ENCODE results near the gene SCAP. TPM values are rescaled to one million over a fixed set of nuclear protein-coding genes. Genes with fewer than 3 reads are reported as not detected.

Gene SCAP
- total and polyA plus RNA-seq, 2 of the 13 experiments (the other 11 are each of a cell fraction or from before 2014, with no cell fraction given) = 40.4 to 53.3 TPM

DNA sequence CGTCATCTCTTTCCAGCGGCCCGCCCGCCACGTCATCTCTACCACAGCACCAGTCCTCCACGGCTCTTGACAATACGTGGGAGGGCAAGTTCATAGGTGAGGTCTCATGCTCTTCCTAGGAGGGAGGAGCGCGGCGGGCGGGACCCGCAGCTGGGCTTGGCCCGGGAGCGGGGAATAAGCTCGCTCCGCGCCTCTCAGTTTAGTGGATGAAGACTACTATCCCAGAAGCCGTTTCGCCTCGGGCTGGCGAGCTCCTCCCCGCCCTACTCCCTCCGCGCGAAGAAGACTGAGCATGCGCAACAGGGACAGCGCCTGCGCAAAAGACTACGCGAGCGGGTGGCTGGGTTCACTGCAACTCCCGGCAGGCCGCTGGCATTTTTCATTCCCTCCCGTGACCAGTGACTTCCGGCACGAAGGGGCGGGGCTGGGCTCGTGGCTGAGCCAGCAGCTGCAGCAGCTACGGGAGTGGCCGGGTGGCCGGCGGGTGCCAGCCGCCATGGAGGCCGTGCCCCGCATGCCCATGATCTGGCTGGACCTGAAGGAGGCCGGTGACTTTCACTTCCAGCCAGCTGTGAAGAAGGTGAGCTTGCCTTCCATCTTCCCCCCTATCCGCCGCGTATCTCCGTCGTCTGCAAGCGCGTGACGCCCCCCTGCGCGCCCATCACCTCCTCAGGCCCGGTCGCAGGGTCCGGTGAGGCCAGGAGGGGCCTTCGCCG, 95.0 kb downstream of the SCAP start, which contains the start of gene PTPN23 (continued):
- TF ChIP-seq LCORL (IDR thresholded peaks at IDR 0.05) (no peak), LCORL (CRISPR knock-in tag; IDR thresholded peaks at IDR 0.05) (peak; percentile 71), ZNF709 (CRISPR knock-in tag; IDR thresholded peaks at IDR 0.05) (peak; percentile 57), SPEN (CRISPR knock-in tag; IDR thresholded peaks at IDR 0.05; ENCODE audit: low read depth) (peak; percentile 88), HOXA3 (CRISPR knock-in tag; IDR thresholded peaks at IDR 0.05) (peak; percentile 78), SMAD9 (CRISPR knock-in tag; IDR thresholded peaks at IDR 0.05) (no peak), ZNF780A (CRISPR knock-in tag; IDR thresholded peaks at IDR 0.05) (no peak), NFE2 (CRISPR knock-in tag; IDR thresholded peaks at IDR 0.05) (no peak), GLI4 (CRISPR knock-in tag; IDR thresholded peaks at IDR 0.05; ENCODE audit: borderline replicate concordance) (no peak), SRF (IDR thresholded peaks at IDR 0.05; ENCODE audit: low read depth, low read length) (no peak), FOXA3 (CRISPR knock-in tag; IDR thresholded peaks at IDR 0.05) (no peak), ZNF703 (CRISPR knock-in tag; IDR thresholded peaks at IDR 0.05; ENCODE audit: borderline replicate concordance) (peak; percentile 16), ZNF256 (CRISPR knock-in tag; conservative IDR thresholded peaks at IDR 0.05) (no peak), KAT7 (CRISPR knock-in tag; IDR thresholded peaks at IDR 0.05; ENCODE audit: borderline replicate concordance) (peak; percentile 60; the same call in 1 of the 2 replicates), GFI1 (CRISPR knock-in tag; IDR thresholded peaks at IDR 0.05; ENCODE audit: borderline replicate concordance) (no peak; the same call in 1 of the 2 replicates), MTA1 (CRISPR knock-in tag; IDR thresholded peaks at IDR 0.05; ENCODE audit: borderline replicate concordance) (no peak), ZNF382 (CRISPR knock-in tag; IDR thresholded peaks at IDR 0.05; ENCODE audit: borderline replicate concordance) (no peak), PTBP1 (IDR thresholded peaks at IDR 0.05; ENCODE audit: low read depth, low read length, poor library complexity, severe bottlenecking) (no peak)
- TF ChIP-seq, protein P1, sequence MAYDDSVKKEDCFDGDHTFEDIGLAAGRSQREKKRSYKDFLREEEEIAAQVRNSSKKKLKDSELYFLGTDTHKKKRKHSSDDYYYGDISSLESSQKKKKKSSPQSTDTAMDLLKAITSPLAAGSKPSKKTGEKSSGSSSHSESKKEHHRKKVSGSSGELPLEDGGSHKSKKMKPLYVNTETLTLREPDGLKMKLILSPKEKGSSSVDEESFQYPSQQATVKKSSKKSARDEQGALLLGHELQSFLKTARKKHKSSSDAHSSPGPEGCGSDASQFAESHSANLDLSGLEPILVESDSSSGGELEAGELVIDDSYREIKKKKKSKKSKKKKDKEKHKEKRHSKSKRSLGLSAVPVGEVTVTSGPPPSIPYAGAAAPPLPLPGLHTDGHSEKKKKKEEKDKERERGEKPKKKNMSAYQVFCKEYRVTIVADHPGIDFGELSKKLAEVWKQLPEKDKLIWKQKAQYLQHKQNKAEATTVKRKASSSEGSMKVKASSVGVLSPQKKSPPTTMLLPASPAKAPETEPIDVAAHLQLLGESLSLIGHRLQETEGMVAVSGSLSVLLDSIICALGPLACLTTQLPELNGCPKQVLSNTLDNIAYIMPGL (CRISPR knock-in tag; IDR thresholded peaks at IDR 0.05; ENCODE audit: borderline replicate concordance in 1 of 2, low read depth in 1 of 2) = peak; percentile 32 to 64; a peak in 3 of 4 replicates
- TF ChIP-seq, protein P2, sequence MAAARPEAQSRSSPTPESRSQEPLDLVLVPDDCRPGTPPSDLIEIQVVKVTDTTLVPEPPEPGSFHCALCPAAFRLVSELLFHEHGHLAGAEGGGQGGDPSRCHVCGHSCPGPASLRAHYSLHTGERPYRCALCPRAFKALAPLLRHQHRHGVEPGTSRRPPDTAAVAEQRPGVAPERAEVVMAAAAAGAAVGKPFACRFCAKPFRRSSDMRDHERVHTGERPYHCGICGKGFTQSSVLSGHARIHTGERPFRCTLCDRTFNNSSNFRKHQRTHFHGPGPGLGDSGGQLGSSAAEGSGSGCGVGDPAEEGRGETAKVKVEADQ (CRISPR knock-in tag; IDR thresholded peaks at IDR 0.05; ENCODE audit: borderline replicate concordance) = peak; percentile 71
- TF ChIP-seq, protein P3, sequence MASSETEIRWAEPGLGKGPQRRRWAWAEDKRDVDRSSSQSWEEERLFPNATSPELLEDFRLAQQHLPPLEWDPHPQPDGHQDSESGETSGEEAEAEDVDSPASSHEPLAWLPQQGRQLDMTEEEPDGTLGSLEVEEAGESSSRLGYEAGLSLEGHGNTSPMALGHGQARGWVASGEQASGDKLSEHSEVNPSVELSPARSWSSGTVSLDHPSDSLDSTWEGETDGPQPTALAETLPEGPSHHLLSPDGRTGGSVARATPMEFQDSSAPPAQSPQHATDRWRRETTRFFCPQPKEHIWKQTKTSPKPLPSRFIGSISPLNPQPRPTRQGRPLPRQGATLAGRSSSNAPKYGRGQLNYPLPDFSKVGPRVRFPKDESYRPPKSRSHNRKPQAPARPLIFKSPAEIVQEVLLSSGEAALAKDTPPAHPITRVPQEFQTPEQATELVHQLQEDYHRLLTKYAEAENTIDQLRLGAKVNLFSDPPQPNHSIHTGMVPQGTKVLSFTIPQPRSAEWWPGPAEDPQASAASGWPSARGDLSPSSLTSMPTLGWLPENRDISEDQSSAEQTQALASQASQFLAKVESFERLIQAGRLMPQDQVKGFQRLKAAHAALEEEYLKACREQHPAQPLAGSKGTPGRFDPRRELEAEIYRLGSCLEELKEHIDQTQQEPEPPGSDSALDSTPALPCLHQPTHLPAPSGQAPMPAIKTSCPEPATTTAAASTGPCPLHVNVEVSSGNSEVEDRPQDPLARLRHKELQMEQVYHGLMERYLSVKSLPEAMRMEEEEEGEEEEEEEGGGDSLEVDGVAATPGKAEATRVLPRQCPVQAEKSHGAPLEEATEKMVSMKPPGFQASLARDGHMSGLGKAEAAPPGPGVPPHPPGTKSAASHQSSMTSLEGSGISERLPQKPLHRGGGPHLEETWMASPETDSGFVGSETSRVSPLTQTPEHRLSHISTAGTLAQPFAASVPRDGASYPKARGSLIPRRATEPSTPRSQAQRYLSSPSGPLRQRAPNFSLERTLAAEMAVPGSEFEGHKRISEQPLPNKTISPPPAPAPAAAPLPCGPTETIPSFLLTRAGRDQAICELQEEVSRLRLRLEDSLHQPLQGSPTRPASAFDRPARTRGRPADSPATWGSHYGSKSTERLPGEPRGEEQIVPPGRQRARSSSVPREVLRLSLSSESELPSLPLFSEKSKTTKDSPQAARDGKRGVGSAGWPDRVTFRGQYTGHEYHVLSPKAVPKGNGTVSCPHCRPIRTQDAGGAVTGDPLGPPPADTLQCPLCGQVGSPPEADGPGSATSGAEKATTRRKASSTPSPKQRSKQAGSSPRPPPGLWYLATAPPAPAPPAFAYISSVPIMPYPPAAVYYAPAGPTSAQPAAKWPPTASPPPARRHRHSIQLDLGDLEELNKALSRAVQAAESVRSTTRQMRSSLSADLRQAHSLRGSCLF (CRISPR knock-in tag; IDR thresholded peaks at IDR 0.05; ENCODE audit: borderline replicate concordance) = no peak

Measured in HepG2 (cell line).